NCI-H1436 (cell line): ENCODE measurements around the gene NPTX1.

ENCODE experiments used
- DNase-seq: peaks from one replicate; lab custom pipeline; 2025; lab: John Stamatoyannopoulos, UW

The NPTX1 gene

DNA sequence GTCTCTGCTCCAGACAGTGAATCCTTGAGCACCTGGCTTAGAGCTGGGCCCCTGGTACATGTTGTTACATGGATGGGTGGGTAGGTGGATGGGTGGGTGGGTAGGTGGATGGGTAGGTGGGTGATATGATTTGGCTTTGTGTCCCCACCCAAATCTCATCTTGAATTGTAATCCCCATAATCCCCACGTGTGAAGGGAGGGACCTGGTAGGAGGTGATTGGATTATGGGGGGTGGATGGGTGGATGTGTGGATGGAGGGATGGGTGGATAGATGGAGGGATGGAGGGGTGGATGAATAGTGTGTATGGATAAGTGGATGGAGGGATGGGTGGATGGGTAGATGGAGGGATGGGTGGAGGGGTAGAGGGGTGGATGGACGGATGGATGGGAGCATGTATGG is 26.6 kb upstream of the NPTX1 start:
- DNase-seq: no peak

GRCh38 chr17:80502578-80502877 is 26.1 kb upstream of the NPTX1 start:
- no peak for DNase-seq

- no peak for DNase-seq
Measured at GRCh38 chr17:80501741-80502577, 25.6 kb upstream of the NPTX1 start.

DNA sequence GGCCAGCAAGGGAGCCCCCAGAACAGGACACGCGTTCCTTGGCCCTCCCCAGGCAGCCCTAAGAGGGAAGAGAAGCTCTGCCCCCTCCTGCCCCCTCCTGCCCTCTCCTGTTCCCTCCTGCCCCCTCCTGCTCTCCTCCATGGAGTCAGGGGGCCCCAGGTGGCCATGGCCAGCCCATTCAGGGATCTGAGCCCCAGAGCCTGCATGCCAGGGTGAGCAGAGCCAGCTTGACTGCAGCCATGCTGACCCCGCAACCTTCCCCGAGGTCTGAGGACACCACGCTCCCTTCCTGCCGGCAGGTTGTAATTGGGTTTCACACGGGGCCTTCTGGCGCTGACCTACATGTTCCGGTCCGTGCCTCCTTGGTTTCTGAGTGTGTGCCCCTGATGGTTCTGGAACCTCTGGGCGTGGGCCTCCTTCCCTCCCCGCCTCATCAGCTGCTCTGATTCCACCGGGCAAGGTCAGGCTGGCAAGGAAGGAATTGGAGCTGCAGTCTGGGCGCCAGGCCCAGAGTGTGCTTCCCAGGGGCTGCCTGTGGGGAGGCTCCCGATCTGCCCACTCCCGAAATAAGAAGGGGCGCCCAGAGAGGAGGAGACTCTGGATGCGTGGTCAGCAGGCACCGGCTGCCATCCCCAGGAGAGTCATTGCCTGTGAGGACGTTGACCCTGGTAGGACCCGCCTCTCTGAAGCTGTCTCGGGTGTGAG is 23.7 kb upstream of the NPTX1 start:
- no peak for DNase-seq

GRCh38 chr17:80499560-80499959 is 23.2 kb upstream of the NPTX1 start:
- no peak for DNase-seq

- no peak for DNase-seq
Measured at GRCh38 chr17:80498920-80499410, 22.6 kb upstream of the NPTX1 start.

DNA sequence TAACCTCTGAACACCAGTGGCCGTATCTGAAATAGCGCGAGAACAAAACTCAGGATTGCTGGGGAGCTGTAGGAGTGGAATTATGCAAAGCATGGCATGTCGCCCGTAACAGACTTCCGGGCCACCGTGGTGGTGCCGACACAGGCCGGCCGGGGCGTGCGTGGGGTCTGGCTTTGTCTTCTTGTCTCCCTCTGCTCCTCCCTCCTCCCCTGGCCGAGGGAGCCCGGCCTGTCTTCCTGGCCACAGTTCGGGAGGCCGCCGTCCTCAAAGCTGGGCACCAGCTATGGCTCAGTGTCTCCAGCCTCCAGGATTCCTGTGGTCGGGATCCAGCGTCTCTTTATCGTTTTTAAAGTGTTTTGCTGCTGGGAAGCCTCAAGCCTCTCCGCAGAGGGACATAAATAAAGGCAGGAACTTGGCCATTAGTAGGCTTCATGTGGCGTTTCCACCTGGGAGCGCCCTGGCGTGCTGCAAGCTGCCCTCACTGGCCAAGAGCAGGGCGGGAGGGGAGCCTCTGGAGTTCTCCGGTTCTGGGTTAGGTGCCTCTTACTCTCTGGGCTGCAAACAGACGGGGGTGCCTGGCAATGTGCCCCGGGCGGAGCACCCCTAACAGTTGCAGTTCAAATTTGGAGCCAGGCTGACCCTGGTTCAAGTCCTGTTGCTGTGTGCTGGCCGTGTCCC is 22.0 kb upstream of the NPTX1 start:
- DNase-seq: no peak

DNA sequence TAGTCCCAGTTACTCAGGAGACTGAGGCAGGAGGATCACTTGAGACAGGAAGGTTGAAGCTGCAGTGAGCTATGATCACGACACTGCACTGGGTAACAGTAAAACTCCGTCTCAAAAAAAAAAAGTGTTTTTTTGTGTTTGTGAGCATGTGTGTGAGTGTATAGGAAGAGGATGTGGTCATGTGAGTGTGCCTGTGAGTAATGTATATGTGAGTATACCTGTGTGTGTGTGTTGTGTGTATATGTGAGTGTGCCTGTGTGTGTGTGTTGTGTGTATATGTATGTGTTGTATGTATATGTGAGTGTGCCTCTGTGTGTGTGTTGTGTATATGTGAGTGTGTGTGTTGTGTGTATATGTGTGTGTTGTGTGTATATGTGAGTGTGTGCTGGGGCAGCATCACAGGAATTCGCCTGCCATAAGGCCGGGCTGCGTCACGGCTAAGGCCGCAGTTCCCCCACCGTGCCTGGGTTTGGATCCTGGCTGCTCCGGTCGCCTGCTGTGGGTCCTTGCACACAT is 21.4 kb upstream of the NPTX1 start:
- DNase-seq: no peak

DNA sequence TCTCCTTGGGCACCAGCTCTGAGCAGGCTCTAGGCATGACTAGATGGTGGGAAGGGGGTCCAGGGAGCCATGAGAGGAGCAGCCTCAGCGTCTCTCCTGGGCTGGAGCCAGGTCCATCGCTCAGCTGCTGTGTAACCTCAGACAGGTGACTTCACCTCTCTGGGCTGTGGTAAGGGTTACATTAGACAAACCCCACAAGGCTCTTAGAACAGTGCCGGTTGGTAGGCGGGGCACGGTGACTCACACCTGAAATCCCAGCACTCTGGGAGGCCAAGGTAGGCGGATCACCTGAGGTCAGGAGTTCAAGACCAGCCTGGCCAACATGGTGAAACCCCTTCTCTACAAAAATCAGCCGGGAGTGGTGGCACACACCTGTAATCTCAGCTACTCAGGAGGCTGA is 18.1 kb upstream of the NPTX1 start:
- DNase-seq: no peak

- DNase-seq: no peak
Measured at GRCh38 chr17:80492343-80493136, 16.1 kb upstream of the NPTX1 start.

DNA sequence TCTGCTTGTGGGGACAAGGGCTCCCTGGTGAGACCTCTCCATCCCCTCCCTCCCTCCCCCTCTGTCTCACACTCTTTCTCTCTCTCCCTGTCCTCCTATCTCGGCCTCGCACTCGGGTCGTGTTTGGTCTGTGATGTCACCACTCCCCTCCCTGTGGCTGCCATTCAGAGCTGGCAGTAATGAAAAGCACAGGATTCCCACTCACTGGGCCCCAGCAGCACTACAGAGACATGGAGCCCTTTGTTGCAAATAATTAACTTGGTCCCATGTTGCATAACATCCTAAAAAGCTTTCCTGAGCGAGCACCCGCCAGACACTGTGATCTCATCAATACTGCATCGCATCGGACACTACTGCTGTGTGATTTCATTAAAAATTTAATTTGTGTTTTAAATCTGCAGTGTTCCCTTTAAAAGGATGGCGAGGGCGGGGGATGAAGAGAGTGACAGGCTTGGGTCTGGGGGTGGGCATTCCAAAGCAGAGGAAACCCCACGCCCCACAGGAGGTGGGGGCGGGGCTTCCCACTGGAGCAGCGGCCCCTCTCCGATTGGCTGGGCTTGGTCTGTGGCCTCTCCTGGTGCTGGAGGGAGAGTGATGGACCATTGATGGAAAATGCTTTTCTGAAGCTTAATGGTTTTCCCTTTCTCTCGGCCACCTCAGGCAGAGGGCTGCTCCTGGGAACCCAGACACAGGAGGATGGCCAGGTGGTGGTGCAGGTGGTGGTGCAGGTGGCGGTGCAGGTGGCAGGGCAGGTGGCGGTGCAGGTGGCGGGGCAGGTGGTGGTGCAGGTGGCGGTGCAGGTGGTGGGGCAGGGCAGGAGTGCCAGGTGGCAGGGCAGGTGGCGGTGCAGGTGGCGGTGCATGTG is 15.3 kb upstream of the NPTX1 start:
- no peak for DNase-seq

- DNase-seq: no peak
Measured at GRCh38 chr17:80487511-80487910, 11.1 kb upstream of the NPTX1 start.

- DNase-seq: no peak
Measured at GRCh38 chr17:80486692-80487091, 10.3 kb upstream of the NPTX1 start.

DNA sequence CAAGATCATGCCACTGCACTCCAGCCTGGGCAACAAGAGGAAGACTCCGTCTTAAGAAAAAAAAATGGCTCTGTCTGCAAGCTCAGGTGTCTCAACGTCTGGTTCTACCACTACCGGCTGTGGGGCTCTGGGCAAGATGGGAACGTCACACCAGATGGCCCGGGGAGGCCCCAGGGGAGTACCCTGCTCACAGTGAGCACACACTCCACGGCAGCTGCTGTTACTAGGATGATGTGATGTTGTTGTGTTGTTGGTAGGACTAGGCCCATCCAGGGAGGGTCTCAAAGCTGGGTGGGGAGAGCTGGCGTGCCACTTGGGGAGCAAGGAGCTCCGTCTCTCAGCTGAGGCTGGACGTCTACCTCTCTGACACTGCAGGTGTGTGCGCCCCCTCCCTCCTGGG is 9.4 kb upstream of the NPTX1 start:
- DNase-seq: peak; percentile 95

DNA sequence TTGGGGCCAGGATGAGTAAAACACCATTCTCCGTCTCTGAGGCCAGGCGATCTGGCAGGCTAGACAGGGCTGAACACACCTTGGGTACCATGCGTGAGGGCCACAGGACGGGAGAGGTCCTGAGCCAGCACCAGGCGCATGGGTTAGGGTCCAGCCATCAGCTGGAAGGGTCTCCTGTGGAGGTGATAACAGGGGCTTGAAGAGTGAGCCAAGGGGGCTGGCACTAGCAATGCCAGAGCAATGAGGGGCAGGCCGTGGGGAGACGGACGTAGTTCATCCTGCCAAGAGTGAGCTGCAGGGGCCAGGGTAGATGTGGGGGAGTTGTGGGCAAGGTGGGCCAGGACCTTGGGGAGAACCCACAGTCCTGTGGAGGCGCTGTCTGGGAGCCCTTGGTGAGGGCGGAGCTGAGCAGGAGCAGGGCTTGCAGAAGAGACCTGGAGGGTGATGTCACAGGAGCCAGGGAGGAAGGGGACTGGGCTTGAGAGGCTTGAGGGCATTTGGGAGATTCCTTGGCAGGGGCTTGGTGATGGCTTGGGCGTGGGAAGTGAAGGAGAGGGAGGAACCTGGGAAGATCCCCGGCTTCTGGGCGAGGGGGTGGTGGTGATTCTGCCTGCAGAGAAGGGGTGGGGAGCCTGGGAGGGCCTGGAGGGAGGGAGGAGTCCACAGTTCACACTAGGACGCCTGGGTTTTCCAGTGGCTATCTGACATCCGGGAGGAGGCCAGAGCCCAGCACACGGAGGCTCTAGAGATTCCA is 6.3 kb upstream of the NPTX1 start:
- no peak for DNase-seq

DNA sequence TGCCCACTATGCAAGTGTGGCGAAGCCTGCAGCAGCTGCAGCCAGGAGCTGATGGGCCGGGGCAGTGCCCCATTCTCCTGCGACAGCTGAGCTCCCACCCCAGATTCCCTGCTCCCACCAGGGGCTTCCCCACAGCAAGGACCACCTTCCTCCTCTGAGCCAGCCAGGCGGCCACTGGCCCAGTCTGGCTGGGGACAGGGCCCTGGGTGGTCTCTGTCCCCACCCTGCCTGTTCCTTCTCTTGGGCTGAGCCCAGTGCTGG is 5.6 kb upstream of the NPTX1 start:
- DNase-seq: no peak

GRCh38 chr17:80481284-80482057 is 5.1 kb upstream of the NPTX1 start:
- peak; percentile 56 for DNase-seq

DNA sequence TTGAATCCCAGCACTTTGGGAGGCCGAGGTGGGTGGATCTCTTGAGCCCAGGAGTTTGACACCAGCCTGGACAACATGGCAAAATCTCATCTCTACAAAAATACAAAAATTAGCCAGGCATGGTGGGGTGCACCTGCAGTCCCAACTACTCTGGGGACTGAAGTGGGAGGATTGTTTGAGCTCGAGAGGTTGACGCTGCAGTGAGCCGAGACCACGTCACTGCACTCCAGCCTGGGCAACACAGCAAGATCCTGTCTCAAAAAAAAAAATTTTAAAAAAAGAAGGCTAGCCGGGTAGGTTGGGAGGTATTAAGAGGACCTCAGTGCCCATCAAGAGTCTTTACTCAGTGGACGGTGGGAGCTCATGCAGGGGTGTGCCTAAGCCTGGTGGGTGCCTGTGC is 3.8 kb upstream of the NPTX1 start:
- no peak for DNase-seq

DNA sequence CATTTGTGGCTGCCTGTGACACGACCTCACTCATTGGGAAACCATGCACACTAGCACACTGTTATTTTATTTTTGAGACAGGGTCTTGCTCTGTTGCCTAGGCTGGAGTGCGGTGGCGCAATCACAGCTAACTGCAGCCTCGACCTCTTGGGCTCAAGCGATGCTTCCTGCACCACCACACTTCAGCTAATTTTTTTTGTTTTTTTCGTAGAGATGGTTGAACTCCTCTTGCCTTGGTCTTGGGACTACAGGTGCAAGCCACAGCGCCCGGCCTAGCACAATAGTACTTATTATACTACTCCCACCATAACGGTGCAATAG is 2.8 kb upstream of the NPTX1 start:
- DNase-seq: no peak
